GM23338 (cell line): ENCODE data around the gene ZC3H7A.

Experiments
- CREB1 ChIP-seq: fragments of 250-450 bp; sonication (Bioruptor Pico); IDR thresholded peaks from 2 replicates; pipeline ENCODE4 v1.5.0; 2020; ENCODE audit warnings: low read depth, mild to moderate bottlenecking, moderate library complexity
- EZH2 ChIP-seq: fragments of 200-600 bp; sonication (generic); IDR thresholded peaks from one replicate; pipeline ENCODE4 v1.8.0; 2017; ENCODE audit warnings: antibody characterized with exemption, mild to moderate bottlenecking, low read depth; ENCODE audit not compliant: unreplicated experiment
- EZH2phosphoT487 ChIP-seq: fragments of 200-600 bp; sonication (generic); IDR thresholded peaks from one replicate; pipeline ENCODE4 v1.8.1; 2018; ENCODE audit warnings: antibody characterized with exemption; ENCODE audit not compliant: unreplicated experiment
- JUNB ChIP-seq: IDR thresholded peaks from one replicate; pipeline ENCODE4 v1.6.1; 2016; ENCODE audit warnings: antibody characterized with exemption; ENCODE audit not compliant: unreplicated experiment
- NANOG ChIP-seq: IDR thresholded peaks from 2 replicates; pipeline ENCODE4 v1.6.1; 2016; ENCODE audit warnings: antibody characterized with exemption, borderline replicate concordance
- POLR2AphosphoS5 ChIP-seq: IDR thresholded peaks from 2 replicates; pipeline ENCODE4 v1.6.1; 2016; ENCODE audit warnings: antibody characterized with exemption, low read depth
- STAT1 ChIP-seq: IDR thresholded peaks from one replicate; pipeline ENCODE4 v1.6.1; 2016; ENCODE audit warnings: antibody characterized with exemption; ENCODE audit not compliant: unreplicated experiment
- ZNF114 ChIP-seq: fragments of 250-450 bp; sonication (Bioruptor Pico); IDR thresholded peaks from 2 replicates; pipeline ENCODE4 v1.5.0; 2020; ENCODE audit warnings: mild to moderate bottlenecking, moderate library complexity
- ZNF331 ChIP-seq: fragments of 250-450 bp; sonication (Bioruptor Pico); IDR thresholded peaks from 2 replicates; pipeline ENCODE4 v1.5.0; 2020; ENCODE audit warnings: low read depth, mild to moderate bottlenecking, moderate library complexity
- ZNF462 ChIP-seq: fragments of 250-450 bp; sonication (Bioruptor Pico); IDR thresholded peaks from 2 replicates; pipeline ENCODE4 v1.5.0; 2020; ENCODE audit warnings: mild to moderate bottlenecking, moderate library complexity
- TF ChIP-seq, protein P1 (sequence below), 2 experiments: fragments of 200-600 bp in 1 of 2; sonication (generic) in 1 of 2; conservative IDR thresholded peaks; 2 replicates each; pipeline versions ENCODE4 v1.5.1 to v1.6.1; 2016 to 2017; ENCODE audit warnings: antibody characterized with exemption in 2 of 2, low read depth in 2 of 2, mild to moderate bottlenecking in 2 of 2, moderate library complexity in 1 of 2
- TF ChIP-seq, protein P2 (sequence below): IDR thresholded peaks from one replicate; pipeline ENCODE4 v1.6.1; 2018; ENCODE audit warnings: antibody characterized with exemption; ENCODE audit not compliant: unreplicated experiment
- TF ChIP-seq, protein P3 (sequence below): IDR thresholded peaks from 2 replicates; pipeline ENCODE4 v1.6.1; 2016; ENCODE audit warnings: antibody characterized with exemption

DNA sequence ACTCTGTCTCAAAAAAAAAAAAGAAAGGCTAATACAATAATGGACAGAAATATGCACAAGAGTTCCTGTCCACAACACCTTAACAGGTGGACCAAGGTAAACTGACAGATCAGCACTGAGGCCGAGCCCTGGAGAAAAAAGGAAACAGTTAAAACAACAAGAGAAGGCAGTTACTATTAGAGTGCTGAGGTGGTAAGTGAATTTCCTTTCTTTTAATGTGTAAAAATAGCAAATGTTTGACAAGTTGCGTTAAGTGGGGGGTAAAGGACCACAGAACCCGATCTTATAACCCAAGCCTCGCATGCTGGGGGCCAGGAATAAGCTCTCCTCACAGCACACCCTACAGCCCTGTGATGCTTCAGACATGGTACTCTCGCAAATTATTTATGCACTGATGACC is 79.2 kb downstream of the ZC3H7A start:
- TF ChIP-seq, protein P1, sequence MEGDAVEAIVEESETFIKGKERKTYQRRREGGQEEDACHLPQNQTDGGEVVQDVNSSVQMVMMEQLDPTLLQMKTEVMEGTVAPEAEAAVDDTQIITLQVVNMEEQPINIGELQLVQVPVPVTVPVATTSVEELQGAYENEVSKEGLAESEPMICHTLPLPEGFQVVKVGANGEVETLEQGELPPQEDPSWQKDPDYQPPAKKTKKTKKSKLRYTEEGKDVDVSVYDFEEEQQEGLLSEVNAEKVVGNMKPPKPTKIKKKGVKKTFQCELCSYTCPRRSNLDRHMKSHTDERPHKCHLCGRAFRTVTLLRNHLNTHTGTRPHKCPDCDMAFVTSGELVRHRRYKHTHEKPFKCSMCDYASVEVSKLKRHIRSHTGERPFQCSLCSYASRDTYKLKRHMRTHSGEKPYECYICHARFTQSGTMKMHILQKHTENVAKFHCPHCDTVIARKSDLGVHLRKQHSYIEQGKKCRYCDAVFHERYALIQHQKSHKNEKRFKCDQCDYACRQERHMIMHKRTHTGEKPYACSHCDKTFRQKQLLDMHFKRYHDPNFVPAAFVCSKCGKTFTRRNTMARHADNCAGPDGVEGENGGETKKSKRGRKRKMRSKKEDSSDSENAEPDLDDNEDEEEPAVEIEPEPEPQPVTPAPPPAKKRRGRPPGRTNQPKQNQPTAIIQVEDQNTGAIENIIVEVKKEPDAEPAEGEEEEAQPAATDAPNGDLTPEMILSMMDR (conservative IDR thresholded peaks at IDR 0.05; ENCODE audit: low read depth in 2 of 2) = no peak
- TF ChIP-seq EZH2 (no peak), POLR2AphosphoS5 (no peak), EZH2phosphoT487 (no peak), ZNF462 (CRISPR knock-in tag) (no peak), NANOG (no peak), ZNF114 (CRISPR knock-in tag) (no peak), CREB1 (CRISPR knock-in tag) (no peak), ZNF331 (CRISPR knock-in tag) (no peak), JUNB (no peak), STAT1 (no peak)
- TF ChIP-seq, protein P2, sequence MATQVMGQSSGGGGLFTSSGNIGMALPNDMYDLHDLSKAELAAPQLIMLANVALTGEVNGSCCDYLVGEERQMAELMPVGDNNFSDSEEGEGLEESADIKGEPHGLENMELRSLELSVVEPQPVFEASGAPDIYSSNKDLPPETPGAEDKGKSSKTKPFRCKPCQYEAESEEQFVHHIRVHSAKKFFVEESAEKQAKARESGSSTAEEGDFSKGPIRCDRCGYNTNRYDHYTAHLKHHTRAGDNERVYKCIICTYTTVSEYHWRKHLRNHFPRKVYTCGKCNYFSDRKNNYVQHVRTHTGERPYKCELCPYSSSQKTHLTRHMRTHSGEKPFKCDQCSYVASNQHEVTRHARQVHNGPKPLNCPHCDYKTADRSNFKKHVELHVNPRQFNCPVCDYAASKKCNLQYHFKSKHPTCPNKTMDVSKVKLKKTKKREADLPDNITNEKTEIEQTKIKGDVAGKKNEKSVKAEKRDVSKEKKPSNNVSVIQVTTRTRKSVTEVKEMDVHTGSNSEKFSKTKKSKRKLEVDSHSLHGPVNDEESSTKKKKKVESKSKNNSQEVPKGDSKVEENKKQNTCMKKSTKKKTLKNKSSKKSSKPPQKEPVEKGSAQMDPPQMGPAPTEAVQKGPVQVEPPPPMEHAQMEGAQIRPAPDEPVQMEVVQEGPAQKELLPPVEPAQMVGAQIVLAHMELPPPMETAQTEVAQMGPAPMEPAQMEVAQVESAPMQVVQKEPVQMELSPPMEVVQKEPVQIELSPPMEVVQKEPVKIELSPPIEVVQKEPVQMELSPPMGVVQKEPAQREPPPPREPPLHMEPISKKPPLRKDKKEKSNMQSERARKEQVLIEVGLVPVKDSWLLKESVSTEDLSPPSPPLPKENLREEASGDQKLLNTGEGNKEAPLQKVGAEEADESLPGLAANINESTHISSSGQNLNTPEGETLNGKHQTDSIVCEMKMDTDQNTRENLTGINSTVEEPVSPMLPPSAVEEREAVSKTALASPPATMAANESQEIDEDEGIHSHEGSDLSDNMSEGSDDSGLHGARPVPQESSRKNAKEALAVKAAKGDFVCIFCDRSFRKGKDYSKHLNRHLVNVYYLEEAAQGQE = no peak
- TF ChIP-seq, protein P3, sequence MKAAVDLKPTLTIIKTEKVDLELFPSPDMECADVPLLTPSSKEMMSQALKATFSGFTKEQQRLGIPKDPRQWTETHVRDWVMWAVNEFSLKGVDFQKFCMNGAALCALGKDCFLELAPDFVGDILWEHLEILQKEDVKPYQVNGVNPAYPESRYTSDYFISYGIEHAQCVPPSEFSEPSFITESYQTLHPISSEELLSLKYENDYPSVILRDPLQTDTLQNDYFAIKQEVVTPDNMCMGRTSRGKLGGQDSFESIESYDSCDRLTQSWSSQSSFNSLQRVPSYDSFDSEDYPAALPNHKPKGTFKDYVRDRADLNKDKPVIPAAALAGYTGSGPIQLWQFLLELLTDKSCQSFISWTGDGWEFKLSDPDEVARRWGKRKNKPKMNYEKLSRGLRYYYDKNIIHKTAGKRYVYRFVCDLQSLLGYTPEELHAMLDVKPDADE = no peak
